ENCODE data around the gene PTPRN2. TPM values are rescaled to one million over a fixed set of nuclear protein-coding genes. Genes with fewer than 3 reads are reported as not detected.

The PTPRN2 gene
- total RNA-seq, 1 experiment from 2014 or later, result 2.1 TPM

DNA sequence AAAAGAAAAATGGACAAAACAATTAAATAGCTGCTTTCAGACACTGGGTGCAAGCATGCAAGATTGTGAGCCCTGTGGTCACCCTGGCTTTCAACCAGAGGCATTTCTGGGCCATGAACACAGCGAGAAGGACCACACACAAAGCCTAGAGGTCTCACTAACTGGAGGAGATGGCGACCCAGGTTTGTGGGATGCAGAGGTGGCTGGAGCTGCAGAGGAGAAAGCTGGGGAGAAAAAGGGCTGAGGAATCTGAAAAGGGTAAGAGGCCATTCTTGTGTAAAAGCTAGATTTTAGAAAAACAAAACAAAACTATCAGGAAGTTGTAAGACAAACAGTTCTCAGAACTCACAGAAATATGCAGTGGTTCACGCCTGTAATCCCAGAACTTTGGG lies 30.1 kb upstream of the PTPRN2 start:
- ATAC-seq, result no peak
- Histone ChIP-seq H2AFZ (ENCODE audit: low read depth, low read length, poor library complexity, severe bottlenecking) (no peak overlapping the region), H3K27ac (ENCODE audit: low read depth, low read length) (no peak overlapping the region), H3K9ac (ENCODE audit: low read length) (no peak overlapping the region), H4K20me1 (ENCODE audit: insufficient read depth) (no peaks in the 10 kb centered on the region), H3K79me2 (ENCODE audit: insufficient read depth, low read length) (no peaks in the 10 kb centered on the region), H3K27me3 (ENCODE audit: insufficient read depth, low read length) (no peaks in the 10 kb centered on the region), H3K4me3 (replicated peaks in 1 of 2; ENCODE audit: low read depth in 1 of 2, low read length in 2 of 2) (no peak overlapping the region), H3K36me3 (ENCODE audit: control insufficient read depth in 1 of 2, insufficient read depth in 2 of 2, low read length in 2 of 2) (no peaks in the 10 kb centered on the region; a peak in 1 of 4 replicates), H3K4me1 (ENCODE audit: control insufficient read depth in 1 of 2, insufficient read depth in 2 of 2, low read length in 2 of 2) (no peaks in the 10 kb centered on the region), H3K9me2 (ENCODE audit: insufficient read depth) (no peaks in the 10 kb centered on the region), H3K9me3 (ENCODE audit: control insufficient read depth in 1 of 2, insufficient read depth in 1 of 2, low read depth in 1 of 2, low read length in 2 of 2) (no peaks in the 10 kb centered on the region), H3K4me2 (ENCODE audit: low read length) (no peak overlapping the region)
- BruUV-seq (replicated peaks), result no TSS peak
- RAD21 ChIA-PET (ENCODE audit: low non-redundant PET in 1 of 2, low total read pairs in 2 of 2, uncharacterized antibody in 2 of 2, unreplicated experiment in 2 of 2), result no interaction called here
- CTCF ChIA-PET, result no interaction called here
- POLR2A ChIA-PET, result no interaction called here
- intact Hi-C loops (cut with micrococcal nuclease), result no loop called here
- no peak for DNase-seq (ENCODE audit: low read depth, low spot score)
- TF ChIP-seq ELF1 (IDR thresholded peaks at IDR 0.05; ENCODE audit: borderline replicate concordance, low read depth) (no peak), ZNF274 (IDR thresholded peaks at IDR 0.05; ENCODE audit: low read depth, low read length) (no peak), ZFX (IDR thresholded peaks at IDR 0.05) (no peak), YY1 (IDR thresholded peaks at IDR 0.05; ENCODE audit: extremely low read depth, insufficient replicate concordance, low read depth, low read length) (no peak), TCF7L2 (IDR thresholded peaks at IDR 0.05; ENCODE audit: borderline replicate concordance, extremely low read depth, insufficient read depth, insufficient read length) (no peak), CEBPB (IDR thresholded peaks at IDR 0.05; ENCODE audit: low read depth) (no peak), EZH2phosphoT487 (IDR thresholded peaks at IDR 0.05; ENCODE audit: borderline replicate concordance) (no peak), POLR2AphosphoS5 (IDR thresholded peaks at IDR 0.05; ENCODE audit: low read depth, low read length) (no peak), CBX3 (IDR thresholded peaks at IDR 0.05; ENCODE audit: low read depth) (no peak), FOSL1 (IDR thresholded peaks at IDR 0.05; ENCODE audit: low read depth) (no peak), SP1 (IDR thresholded peaks at IDR 0.05; ENCODE audit: low read depth) (no peak), SIN3A (IDR thresholded peaks at IDR 0.05; ENCODE audit: low read depth) (no peak), EGR1 (IDR thresholded peaks at IDR 0.05; ENCODE audit: low read depth) (no peak), RAD21 (IDR thresholded peaks at IDR 0.05; ENCODE audit: low read depth) (no peak)
- TF ChIP-seq, protein P1, sequence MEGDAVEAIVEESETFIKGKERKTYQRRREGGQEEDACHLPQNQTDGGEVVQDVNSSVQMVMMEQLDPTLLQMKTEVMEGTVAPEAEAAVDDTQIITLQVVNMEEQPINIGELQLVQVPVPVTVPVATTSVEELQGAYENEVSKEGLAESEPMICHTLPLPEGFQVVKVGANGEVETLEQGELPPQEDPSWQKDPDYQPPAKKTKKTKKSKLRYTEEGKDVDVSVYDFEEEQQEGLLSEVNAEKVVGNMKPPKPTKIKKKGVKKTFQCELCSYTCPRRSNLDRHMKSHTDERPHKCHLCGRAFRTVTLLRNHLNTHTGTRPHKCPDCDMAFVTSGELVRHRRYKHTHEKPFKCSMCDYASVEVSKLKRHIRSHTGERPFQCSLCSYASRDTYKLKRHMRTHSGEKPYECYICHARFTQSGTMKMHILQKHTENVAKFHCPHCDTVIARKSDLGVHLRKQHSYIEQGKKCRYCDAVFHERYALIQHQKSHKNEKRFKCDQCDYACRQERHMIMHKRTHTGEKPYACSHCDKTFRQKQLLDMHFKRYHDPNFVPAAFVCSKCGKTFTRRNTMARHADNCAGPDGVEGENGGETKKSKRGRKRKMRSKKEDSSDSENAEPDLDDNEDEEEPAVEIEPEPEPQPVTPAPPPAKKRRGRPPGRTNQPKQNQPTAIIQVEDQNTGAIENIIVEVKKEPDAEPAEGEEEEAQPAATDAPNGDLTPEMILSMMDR (IDR thresholded peaks at IDR 0.05 in 2 of 3, conservative IDR thresholded peaks at IDR 0.05 in 1 of 3; ENCODE audit: borderline replicate concordance in 1 of 3, insufficient read depth in 1 of 3, low read depth in 2 of 3, low read length in 2 of 3), result no peak
- TF ChIP-seq, protein P2, sequence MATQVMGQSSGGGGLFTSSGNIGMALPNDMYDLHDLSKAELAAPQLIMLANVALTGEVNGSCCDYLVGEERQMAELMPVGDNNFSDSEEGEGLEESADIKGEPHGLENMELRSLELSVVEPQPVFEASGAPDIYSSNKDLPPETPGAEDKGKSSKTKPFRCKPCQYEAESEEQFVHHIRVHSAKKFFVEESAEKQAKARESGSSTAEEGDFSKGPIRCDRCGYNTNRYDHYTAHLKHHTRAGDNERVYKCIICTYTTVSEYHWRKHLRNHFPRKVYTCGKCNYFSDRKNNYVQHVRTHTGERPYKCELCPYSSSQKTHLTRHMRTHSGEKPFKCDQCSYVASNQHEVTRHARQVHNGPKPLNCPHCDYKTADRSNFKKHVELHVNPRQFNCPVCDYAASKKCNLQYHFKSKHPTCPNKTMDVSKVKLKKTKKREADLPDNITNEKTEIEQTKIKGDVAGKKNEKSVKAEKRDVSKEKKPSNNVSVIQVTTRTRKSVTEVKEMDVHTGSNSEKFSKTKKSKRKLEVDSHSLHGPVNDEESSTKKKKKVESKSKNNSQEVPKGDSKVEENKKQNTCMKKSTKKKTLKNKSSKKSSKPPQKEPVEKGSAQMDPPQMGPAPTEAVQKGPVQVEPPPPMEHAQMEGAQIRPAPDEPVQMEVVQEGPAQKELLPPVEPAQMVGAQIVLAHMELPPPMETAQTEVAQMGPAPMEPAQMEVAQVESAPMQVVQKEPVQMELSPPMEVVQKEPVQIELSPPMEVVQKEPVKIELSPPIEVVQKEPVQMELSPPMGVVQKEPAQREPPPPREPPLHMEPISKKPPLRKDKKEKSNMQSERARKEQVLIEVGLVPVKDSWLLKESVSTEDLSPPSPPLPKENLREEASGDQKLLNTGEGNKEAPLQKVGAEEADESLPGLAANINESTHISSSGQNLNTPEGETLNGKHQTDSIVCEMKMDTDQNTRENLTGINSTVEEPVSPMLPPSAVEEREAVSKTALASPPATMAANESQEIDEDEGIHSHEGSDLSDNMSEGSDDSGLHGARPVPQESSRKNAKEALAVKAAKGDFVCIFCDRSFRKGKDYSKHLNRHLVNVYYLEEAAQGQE (IDR thresholded peaks at IDR 0.05; ENCODE audit: low read depth), result no peak
- TF ChIP-seq, protein P3, sequence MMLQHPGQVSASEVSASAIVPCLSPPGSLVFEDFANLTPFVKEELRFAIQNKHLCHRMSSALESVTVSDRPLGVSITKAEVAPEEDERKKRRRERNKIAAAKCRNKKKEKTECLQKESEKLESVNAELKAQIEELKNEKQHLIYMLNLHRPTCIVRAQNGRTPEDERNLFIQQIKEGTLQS (IDR thresholded peaks at IDR 0.05), result no peak
- TF ChIP-seq, protein P4, sequence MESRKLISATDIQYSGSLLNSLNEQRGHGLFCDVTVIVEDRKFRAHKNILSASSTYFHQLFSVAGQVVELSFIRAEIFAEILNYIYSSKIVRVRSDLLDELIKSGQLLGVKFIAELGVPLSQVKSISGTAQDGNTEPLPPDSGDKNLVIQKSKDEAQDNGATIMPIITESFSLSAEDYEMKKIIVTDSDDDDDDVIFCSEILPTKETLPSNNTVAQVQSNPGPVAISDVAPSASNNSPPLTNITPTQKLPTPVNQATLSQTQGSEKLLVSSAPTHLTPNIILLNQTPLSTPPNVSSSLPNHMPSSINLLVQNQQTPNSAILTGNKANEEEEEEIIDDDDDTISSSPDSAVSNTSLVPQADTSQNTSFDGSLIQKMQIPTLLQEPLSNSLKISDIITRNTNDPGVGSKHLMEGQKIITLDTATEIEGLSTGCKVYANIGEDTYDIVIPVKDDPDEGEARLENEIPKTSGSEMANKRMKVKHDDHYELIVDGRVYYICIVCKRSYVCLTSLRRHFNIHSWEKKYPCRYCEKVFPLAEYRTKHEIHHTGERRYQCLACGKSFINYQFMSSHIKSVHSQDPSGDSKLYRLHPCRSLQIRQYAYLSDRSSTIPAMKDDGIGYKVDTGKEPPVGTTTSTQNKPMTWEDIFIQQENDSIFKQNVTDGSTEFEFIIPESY (IDR thresholded peaks at IDR 0.05; ENCODE audit: extremely low read depth, insufficient replicate concordance, low read length), result no peak
- TF ChIP-seq, protein P5, sequence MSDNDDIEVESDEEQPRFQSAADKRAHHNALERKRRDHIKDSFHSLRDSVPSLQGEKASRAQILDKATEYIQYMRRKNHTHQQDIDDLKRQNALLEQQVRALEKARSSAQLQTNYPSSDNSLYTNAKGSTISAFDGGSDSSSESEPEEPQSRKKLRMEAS (IDR thresholded peaks at IDR 0.05), result no peak
